Vagina (tissue), 2 donors: ENCODE measurements around the gene ADSS2.

Source experiments
- CTCF ChIP-seq, 3 experiments: fragments of 450-650 bp in 2 of 3; fragments of 200-600 bp in 1 of 3; sonication (generic) in 1 of 3; IDR thresholded peaks; one replicate each; pipeline ENCODE4 v1.5.1; 2017 to 2019; ENCODE audit warnings: antibody characterized with exemption in 3 of 3, mild to moderate bottlenecking in 2 of 3, moderate library complexity in 2 of 3
- POLR2A ChIP-seq, 2 donors: fragments of 450-650 bp; IDR thresholded peaks; one replicate each; pipeline ENCODE4 v1.6.1; 2017; ENCODE audit warnings: antibody characterized with exemption in 2 of 2, mild to moderate bottlenecking in 2 of 2, moderate library complexity in 2 of 2
- POLR2AphosphoS5 ChIP-seq, 2 donors: sonication (generic); formaldehyde crosslinking; IDR thresholded peaks; one replicate each; pipeline ENCODE4 v1.9.0; 2017; ENCODE audit warnings: antibody characterized with exemption in 2 of 2, mild to moderate bottlenecking in 2 of 2, low read depth in 1 of 2; ENCODE audit not compliant: insufficient read depth in 1 of 2

DNA sequence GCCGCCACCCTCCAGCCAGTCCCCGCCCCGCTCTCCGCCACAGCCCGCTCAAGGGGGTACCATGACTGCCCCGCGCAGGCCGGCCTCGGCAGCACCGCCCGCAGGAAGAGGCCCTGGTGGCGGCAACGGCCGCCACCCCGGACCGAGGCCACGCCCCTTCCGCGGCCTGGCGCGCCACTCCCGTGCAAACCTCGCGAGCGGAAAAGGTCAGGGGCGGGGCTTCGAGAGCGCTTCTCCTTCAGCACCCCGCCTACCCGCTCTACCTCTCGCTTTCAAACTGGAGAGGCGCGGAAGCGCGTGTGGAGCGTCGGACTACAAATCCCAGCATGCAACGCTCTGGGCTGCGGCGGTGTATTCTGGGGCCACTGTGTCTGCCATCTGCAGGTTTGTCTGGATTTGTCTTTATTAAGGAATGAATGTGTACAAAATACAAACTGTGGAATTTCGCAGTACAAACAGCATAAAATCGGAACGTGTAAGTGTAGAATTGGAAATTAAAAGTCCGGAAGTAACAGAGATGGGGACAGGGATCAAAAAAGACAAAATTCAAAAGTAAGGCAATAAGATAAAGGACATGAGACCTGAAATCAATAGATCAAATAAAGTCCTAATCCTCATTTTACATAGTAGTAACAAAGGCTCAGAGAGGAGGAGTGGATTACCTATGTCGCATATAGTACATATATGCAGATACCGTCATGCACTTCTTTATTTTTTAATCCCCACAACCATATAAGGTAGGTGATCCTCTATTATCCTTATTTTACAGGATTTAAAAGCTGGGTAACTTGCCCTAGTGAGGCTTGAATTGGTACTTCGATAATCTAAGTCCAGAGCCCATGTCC lies 464 bp upstream of the ADSS2 start:
- peak; percentile 4 to 60 (median 19) for TF ChIP-seq CTCF (IDR thresholded peaks at IDR 0.05)
- no peak for TF ChIP-seq POLR2A (IDR thresholded peaks at IDR 0.05)
- peak in 1 of 2 donors; percentile 83 for TF ChIP-seq POLR2AphosphoS5 (IDR thresholded peaks at IDR 0.05; ENCODE audit: insufficient read depth in 1 of 2, low read depth in 1 of 2)
